ENCODE results near the gene MRTO4.

MRTO4 gene

DNA sequence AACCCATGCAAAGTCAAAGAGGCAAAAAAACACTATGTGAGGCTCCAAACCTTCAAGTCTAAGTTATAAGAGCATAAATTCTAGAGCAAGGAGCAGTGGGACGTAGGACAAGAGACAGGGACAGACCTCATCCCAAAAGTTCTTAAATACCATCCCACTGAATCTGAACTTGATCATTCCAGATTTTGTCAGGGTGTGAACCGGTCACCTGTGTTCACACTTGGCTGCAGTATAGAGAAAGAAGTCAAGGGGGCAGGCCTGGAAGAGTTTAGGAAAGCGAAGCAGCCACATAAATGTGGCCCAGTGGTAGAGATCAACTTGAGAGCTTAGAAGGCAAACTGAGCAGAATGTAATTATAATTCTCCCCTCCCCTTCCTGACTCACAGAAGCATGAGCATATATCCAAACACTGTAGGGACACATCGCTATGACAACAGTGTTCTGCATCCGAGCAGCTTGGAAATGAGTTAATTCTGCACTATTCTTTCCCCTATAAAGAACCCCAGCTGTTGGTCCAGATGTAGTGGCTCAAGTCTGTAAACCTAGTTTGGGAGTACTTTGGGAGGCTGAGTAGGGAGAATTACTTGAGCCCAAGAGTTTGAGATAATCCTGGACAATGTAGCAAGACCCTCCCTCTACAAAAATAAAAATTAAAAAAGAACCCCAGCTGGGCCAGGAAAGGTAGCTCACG, 57.7 kb downstream of the MRTO4 start:
- TF ChIP-seq, protein P1, sequence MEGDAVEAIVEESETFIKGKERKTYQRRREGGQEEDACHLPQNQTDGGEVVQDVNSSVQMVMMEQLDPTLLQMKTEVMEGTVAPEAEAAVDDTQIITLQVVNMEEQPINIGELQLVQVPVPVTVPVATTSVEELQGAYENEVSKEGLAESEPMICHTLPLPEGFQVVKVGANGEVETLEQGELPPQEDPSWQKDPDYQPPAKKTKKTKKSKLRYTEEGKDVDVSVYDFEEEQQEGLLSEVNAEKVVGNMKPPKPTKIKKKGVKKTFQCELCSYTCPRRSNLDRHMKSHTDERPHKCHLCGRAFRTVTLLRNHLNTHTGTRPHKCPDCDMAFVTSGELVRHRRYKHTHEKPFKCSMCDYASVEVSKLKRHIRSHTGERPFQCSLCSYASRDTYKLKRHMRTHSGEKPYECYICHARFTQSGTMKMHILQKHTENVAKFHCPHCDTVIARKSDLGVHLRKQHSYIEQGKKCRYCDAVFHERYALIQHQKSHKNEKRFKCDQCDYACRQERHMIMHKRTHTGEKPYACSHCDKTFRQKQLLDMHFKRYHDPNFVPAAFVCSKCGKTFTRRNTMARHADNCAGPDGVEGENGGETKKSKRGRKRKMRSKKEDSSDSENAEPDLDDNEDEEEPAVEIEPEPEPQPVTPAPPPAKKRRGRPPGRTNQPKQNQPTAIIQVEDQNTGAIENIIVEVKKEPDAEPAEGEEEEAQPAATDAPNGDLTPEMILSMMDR (IDR thresholded peaks at IDR 0.05; ENCODE audit: borderline replicate concordance, insufficient read depth, low read depth, low read length), result no peak
- H3K4me3 ChIP-seq (ENCODE audit: low read depth, low read length), result no peak overlapping the region
